Calu3 (cell line): ENCODE measurements around the gene ABTB2. TPM values are rescaled to one million over a fixed set of nuclear protein-coding genes. Genes with fewer than 3 reads are reported as not detected.
A peak's percentile ranks its signal among the peaks of the same experiment; 100 is the strongest.

Experiments used
- BruUV-seq: library from RNA; stranded (reverse); fragments of 400-500 nt; replicated peaks from 2 replicates; lab custom pipeline; 2021; lab: Mats Ljungman, UMichigan
- CTCF ChIA-PET: fragments of 300-600 bp; sonication (Branson Sonifier 250); formaldehyde crosslinking; loops from one replicate; lab custom pipeline; 2022; ENCODE audit warnings: antibody characterized with exemption; lab: Charles Lee
- DNase-seq: peaks from one replicate; pipeline ENCODE4 v3.0.0; 2022
- H3K27ac Mint-ChIP-seq: one replicate; pipeline ENCODE4 v1.8.0; 2022; ENCODE audit warnings: mixed read lengths; ENCODE audit not compliant: unreplicated experiment
- H3K27me3 Mint-ChIP-seq: one replicate; pipeline ENCODE4 v1.8.0; 2022; ENCODE audit warnings: mixed read lengths; ENCODE audit not compliant: unreplicated experiment
- H3K36me3 Mint-ChIP-seq: one replicate; pipeline ENCODE4 v1.8.0; 2022; ENCODE audit warnings: mild to moderate bottlenecking, moderate library complexity, mixed read lengths; ENCODE audit not compliant: insufficient read depth, unreplicated experiment
- H3K4me1 Mint-ChIP-seq: one replicate; pipeline ENCODE4 v1.8.0; 2022; ENCODE audit warnings: mild to moderate bottlenecking, low read depth, mixed read lengths; ENCODE audit not compliant: unreplicated experiment
- H3K4me3 Mint-ChIP-seq: one replicate; pipeline ENCODE4 v1.8.0; 2022; ENCODE audit warnings: mild to moderate bottlenecking, low read depth, moderate library complexity, mixed read lengths; ENCODE audit not compliant: unreplicated experiment
- H3K9me3 Mint-ChIP-seq: one replicate; pipeline ENCODE4 v1.8.0; 2022; ENCODE audit warnings: low read depth, mixed read lengths; ENCODE audit not compliant: unreplicated experiment
- intact Hi-C: fragments of 100-400 bp; cut with micrococcal nuclease; formaldehyde crosslinking; loops from one replicate; pipeline ENCODE4 v1.10.0; 2022; ENCODE audit not compliant: unreplicated experiment
- total RNA-seq: library from RNA; stranded (reverse); gene quantifications from 2 replicates; pipeline ENCODE4 v1.2.3, GENCODE V29; 2022
- TF ChIP-seq, protein P1 (sequence below): fragments of 200-600 bp; IDR thresholded peaks from one replicate; pipeline ENCODE4 v1.8.0; 2022; ENCODE audit warnings: antibody characterized with exemption; ENCODE audit not compliant: unreplicated experiment

Gene ABTB2
- total RNA-seq, 1 experiment from 2014 or later = 24.8 TPM

DNA sequence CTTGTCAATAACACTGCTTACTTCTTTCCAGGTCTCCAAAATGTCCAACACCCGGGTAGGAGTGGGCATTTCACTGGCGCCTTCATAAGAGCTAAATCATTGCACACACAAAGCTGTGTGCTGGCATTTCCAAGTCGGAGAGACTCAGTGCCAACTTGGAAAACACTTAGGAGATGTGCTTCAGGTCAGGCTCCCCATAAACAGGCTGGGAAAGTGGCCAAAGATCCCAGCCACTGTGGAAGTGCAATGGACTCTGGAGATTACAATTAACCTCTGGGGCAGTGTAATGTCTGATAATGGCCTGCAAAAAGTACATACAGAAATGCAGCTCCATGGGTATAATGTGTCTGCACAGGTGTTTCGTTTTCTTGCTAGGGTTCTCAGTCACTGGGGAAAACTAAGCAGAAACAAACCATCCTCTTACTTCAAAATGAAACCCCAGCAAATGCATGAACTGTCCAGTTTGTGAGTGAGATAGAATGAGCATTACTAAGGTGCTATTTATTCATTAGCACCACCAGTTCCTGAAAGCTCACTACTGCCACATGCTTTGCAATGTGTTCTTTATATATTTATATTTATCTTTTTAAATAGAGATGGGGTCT is 79.0 kb downstream of the ABTB2 start:
- TF ChIP-seq, protein P1, sequence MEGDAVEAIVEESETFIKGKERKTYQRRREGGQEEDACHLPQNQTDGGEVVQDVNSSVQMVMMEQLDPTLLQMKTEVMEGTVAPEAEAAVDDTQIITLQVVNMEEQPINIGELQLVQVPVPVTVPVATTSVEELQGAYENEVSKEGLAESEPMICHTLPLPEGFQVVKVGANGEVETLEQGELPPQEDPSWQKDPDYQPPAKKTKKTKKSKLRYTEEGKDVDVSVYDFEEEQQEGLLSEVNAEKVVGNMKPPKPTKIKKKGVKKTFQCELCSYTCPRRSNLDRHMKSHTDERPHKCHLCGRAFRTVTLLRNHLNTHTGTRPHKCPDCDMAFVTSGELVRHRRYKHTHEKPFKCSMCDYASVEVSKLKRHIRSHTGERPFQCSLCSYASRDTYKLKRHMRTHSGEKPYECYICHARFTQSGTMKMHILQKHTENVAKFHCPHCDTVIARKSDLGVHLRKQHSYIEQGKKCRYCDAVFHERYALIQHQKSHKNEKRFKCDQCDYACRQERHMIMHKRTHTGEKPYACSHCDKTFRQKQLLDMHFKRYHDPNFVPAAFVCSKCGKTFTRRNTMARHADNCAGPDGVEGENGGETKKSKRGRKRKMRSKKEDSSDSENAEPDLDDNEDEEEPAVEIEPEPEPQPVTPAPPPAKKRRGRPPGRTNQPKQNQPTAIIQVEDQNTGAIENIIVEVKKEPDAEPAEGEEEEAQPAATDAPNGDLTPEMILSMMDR = no peak
- H3K4me1 Mint-ChIP-seq = peaks cover 33% of the 10 kb centered on the region
- intact Hi-C loops = loop anchor here (5.0 kb wide), 1 partner anchor 54 kb away; no protein-coding TSS in a partner anchor
- H3K27ac Mint-ChIP-seq = no peak overlapping the region
- no peaks in the 10 kb centered on the region for H3K9me3 Mint-ChIP-seq
- no peak for DNase-seq
- no TSS peak for BruUV-seq
- peaks cover 13% of the 10 kb centered on the region for H3K36me3 Mint-ChIP-seq
- H3K4me3 Mint-ChIP-seq = no peak overlapping the region
- no peaks in the 10 kb centered on the region for H3K27me3 Mint-ChIP-seq
- CTCF ChIA-PET = no interaction called here

DNA sequence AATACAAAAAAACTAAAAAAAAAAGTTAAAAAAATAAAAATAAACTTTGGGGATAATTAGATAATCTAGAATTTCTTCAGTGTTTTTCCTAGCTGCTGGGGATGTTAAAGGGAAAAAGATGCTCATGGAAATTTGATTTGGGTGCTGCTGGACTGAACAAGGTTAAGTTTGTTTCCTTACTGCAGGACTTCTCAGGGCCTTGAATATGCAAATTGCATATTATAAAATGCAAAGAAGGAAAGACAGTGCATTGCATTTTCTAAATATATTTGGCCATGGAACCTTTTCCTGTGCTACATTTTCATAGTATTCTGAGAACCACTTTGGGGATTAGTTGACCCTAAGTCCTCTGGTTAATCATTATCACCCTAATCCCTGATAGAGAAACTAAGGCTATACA is 79.6 kb downstream of the ABTB2 start:
- TF ChIP-seq, protein P1 = no peak
- DNase-seq = no peak
- H3K27ac Mint-ChIP-seq = no peak overlapping the region
- H3K4me3 Mint-ChIP-seq = no peak overlapping the region
- peaks cover 33% of the 10 kb centered on the region for H3K4me1 Mint-ChIP-seq
- H3K9me3 Mint-ChIP-seq = no peaks in the 10 kb centered on the region
- intact Hi-C loops = loop anchor here (5.0 kb wide), 1 partner anchor 54 kb away; no protein-coding TSS in a partner anchor
- CTCF ChIA-PET = no interaction called here
- peaks cover 13% of the 10 kb centered on the region for H3K36me3 Mint-ChIP-seq
- no TSS peak for BruUV-seq
- no peaks in the 10 kb centered on the region for H3K27me3 Mint-ChIP-seq

DNA sequence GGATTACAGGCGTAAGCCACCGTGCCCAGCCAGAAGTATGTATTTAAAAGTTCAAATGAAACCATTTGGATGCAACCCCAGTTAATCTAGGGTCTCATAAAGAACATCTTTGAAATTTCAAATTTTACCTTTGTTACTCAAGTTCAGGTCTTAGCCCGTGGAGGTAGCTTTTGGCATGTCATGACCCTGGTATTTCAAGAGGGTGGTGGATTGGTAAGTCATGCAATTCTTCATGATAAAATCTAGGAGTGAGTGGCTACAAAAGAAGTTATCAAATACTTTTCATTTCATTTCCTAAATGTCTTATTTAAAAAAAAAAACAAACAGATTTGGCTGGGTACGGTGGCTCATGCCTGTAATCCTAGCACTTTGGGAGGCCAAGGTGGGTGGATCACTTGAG is 80.6 kb downstream of the ABTB2 start:
- Mint-ChIP-seq H3K27ac (no peak overlapping the region), H3K9me3 (no peaks in the 10 kb centered on the region), H3K27me3 (no peaks in the 10 kb centered on the region), H3K36me3 (peaks cover 13% of the 10 kb centered on the region), H3K4me1 (peaks cover 33% of the 10 kb centered on the region), H3K4me3 (no peak overlapping the region)
- BruUV-seq = no TSS peak
- TF ChIP-seq, protein P1 = no peak
- CTCF ChIA-PET = interaction anchor here (1.1 kb wide), 1 partner anchor 25 kb away, joined by 3 read pairs; no protein-coding TSS in a partner anchor
- intact Hi-C loops = loop anchor here (5.0 kb wide), 1 partner anchor 55 kb away; no protein-coding TSS in a partner anchor
- no peak for DNase-seq

DNA sequence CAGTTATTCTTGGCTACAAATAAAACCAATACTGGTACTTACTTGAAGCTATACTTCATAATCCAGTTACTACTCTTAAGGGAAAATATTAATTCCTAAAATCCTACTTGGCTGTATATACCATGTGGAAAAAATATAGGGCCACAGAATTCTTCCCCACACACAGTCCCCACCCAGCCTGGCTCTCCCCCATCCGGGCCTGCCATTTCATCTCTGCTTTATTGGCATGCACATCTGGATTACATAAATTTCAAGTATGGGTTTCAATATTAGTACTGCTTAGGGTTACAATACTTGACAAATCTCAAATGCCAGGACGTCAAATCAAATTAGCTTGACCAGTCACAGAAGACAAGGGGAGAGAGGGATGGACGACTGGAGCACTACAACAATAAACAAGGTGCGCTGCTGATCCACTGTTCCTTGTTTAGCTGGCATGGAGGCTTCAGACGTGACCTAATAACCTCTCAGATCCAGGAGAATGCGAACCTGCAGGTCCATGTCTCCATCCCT is 81.4 kb downstream of the ABTB2 start:
- no TSS peak for BruUV-seq
- no peak overlapping the region for H3K4me3 Mint-ChIP-seq
- intact Hi-C loops = loop anchor here (5.0 kb wide), 1 partner anchor 56 kb away; no protein-coding TSS in a partner anchor

More for the DNA sequence above, 81.4 kb downstream of the ABTB2 start:
- no peaks in the 10 kb centered on the region for H3K27me3 Mint-ChIP-seq
- H3K9me3 Mint-ChIP-seq = no peaks in the 10 kb centered on the region
- CTCF ChIA-PET = interaction anchor here (0.8 to 1.1 kb wide), 2 partner anchors 11 to 26 kb away, joined by 3 to 4 read pairs; no protein-coding TSS in a partner anchor
- peak overlapping the region; percentile 89 for H3K27ac Mint-ChIP-seq
- peaks cover 13% of the 10 kb centered on the region for H3K36me3 Mint-ChIP-seq
- peaks cover 29% of the 10 kb centered on the region for H3K4me1 Mint-ChIP-seq
- TF ChIP-seq, protein P1 = no peak
- DNase-seq = no peak
